ENCODE measurements around the gene PITRM1.
"Not testable (repeated sequence)": the region's sequence is repeated elsewhere in the genome, so short reads cannot be mapped to it uniquely, and the experiment has no call there.

The PITRM1 gene

GRCh38 chr10:3187229-3187628, 14.6 kb upstream of the PITRM1 start:
- H3K9me3 Mint-ChIP-seq (ENCODE audit: low read depth); H3K36me3 Mint-ChIP-seq; H3K27ac Mint-ChIP-seq; H3K4me3 Mint-ChIP-seq; H3K27me3 Mint-ChIP-seq: not testable (repeated sequence)
- peaks cover 21% of the 10 kb centered on the region for H3K4me1 Mint-ChIP-seq (ENCODE audit: low read depth)

DNA sequence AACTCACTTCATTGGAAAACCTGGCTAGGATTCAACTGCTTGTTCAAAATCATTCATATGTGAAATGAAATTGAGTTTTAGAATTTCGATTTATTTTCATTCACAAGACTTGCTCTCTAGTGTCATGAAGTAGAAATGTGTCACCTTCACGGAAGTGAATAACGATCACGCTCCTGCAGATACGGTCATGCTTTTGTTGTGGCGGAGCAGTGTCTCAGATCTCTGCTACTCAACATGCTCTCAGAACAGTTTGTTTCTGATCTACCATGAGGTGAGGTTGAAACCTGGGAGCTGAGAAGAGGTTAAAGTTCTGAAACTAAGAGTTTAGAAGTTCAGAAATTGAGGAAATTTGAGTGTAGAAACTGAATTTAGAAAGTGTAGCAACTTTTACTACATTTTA, 13.8 kb upstream of the PITRM1 start:
- Mint-ChIP-seq H3K4me3 (peak overlapping the region; percentile 73), H3K27me3 (peaks cover 1% of the 10 kb centered on the region), H3K36me3 (no peaks in the 10 kb centered on the region), H3K4me1 (ENCODE audit: low read depth) (peaks cover 21% of the 10 kb centered on the region), H3K9me3 (ENCODE audit: low read depth) (no peaks in the 10 kb centered on the region), H3K27ac (peak overlapping the region; percentile 87)

DNA sequence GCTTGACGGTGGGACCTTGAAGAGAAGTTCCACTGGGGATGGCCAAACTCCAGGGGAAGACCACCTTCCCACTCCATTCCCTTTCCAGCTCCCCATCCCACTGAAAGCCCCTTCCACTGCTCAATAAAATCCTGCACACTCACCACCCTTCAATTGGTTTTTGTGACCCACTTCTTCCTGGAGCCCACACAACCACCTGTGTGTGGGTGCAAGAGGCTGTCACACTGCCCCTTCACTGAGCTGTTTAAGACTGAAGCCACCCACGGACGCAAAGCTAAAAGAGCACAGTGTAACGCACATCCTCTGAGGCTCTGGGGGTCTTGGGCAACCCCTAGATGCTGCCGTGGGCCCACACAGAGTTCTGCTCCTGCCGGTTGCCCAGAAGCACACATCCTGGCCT, 12.8 kb upstream of the PITRM1 start:
- Mint-ChIP-seq H3K9me3 (ENCODE audit: low read depth) (no peaks in the 10 kb centered on the region), H3K4me1 (ENCODE audit: low read depth) (peaks cover 21% of the 10 kb centered on the region), H3K36me3 (no peaks in the 10 kb centered on the region), H3K27ac (no peak overlapping the region), H3K4me3 (peak overlapping the region; percentile 7), H3K27me3 (no peaks in the 10 kb centered on the region)

- Mint-ChIP-seq H3K36me3 (no peaks in the 10 kb centered on the region), H3K27me3 (no peaks in the 10 kb centered on the region), H3K4me3 (no peak overlapping the region), H3K9me3 (ENCODE audit: low read depth) (no peaks in the 10 kb centered on the region), H3K27ac (no peak overlapping the region), H3K4me1 (ENCODE audit: low read depth) (peaks cover 7% of the 10 kb centered on the region)
Measured at GRCh38 chr10:3180355-3181025, 7.9 kb upstream of the PITRM1 start.

- Mint-ChIP-seq H3K4me3 (no peak overlapping the region), H3K9me3 (ENCODE audit: low read depth) (no peaks in the 10 kb centered on the region), H3K27ac (no peak overlapping the region), H3K36me3 (no peaks in the 10 kb centered on the region), H3K4me1 (ENCODE audit: low read depth) (no peaks in the 10 kb centered on the region), H3K27me3 (no peaks in the 10 kb centered on the region)
Measured at GRCh38 chr10:3179174-3179573, 6.6 kb upstream of the PITRM1 start.

- Mint-ChIP-seq H3K9me3 (ENCODE audit: low read depth) (no peaks in the 10 kb centered on the region), H3K27ac (no peak overlapping the region), H3K27me3 (no peaks in the 10 kb centered on the region), H3K4me3 (no peak overlapping the region), H3K36me3 (no peaks in the 10 kb centered on the region), H3K4me1 (ENCODE audit: low read depth) (peaks cover 1% of the 10 kb centered on the region)
Measured at GRCh38 chr10:3178042-3178441, 5.5 kb upstream of the PITRM1 start.

GRCh38 chr10:3173171-3173878, 743 bp upstream of the PITRM1 start:
- Mint-ChIP-seq H3K4me1 (ENCODE audit: low read depth) (peaks cover 29% of the 10 kb centered on the region), H3K27ac (peak overlapping the region; percentile 67), H3K36me3 (peaks cover 4% of the 10 kb centered on the region), H3K27me3 (no peaks in the 10 kb centered on the region), H3K4me3 (peak overlapping the region; percentile 94), H3K9me3 (ENCODE audit: low read depth) (no peaks in the 10 kb centered on the region)

- Mint-ChIP-seq H3K36me3 (peaks cover 6% of the 10 kb centered on the region), H3K4me3 (peak overlapping the region; percentile 94), H3K27ac (peak overlapping the region; percentile 95), H3K9me3 (ENCODE audit: low read depth) (no peaks in the 10 kb centered on the region), H3K27me3 (no peaks in the 10 kb centered on the region), H3K4me1 (ENCODE audit: low read depth) (peaks cover 29% of the 10 kb centered on the region)
Measured at GRCh38 chr10:3172081-3172445, 519 bp downstream of the PITRM1 start.

GRCh38 chr10:3171488-3171887, 1.1 kb downstream of the PITRM1 start:
- not testable (repeated sequence) for H3K9me3 Mint-ChIP-seq (ENCODE audit: low read depth); H3K27me3 Mint-ChIP-seq; H3K36me3 Mint-ChIP-seq
- Mint-ChIP-seq H3K4me1 (ENCODE audit: low read depth) (peaks cover 29% of the 10 kb centered on the region), H3K27ac (peak overlapping the region; percentile 95), H3K4me3 (peak overlapping the region; percentile 94)

GRCh38 chr10:3169673-3170072, 2.9 kb downstream of the PITRM1 start:
- H3K36me3 Mint-ChIP-seq: peaks cover 13% of the 10 kb centered on the region
- H3K4me3 Mint-ChIP-seq: no peak overlapping the region
- no peak overlapping the region for H3K27ac Mint-ChIP-seq
- no peaks in the 10 kb centered on the region for H3K9me3 Mint-ChIP-seq (ENCODE audit: low read depth)
- H3K27me3 Mint-ChIP-seq: no peaks in the 10 kb centered on the region
- peaks cover 29% of the 10 kb centered on the region for H3K4me1 Mint-ChIP-seq (ENCODE audit: low read depth)

DNA sequence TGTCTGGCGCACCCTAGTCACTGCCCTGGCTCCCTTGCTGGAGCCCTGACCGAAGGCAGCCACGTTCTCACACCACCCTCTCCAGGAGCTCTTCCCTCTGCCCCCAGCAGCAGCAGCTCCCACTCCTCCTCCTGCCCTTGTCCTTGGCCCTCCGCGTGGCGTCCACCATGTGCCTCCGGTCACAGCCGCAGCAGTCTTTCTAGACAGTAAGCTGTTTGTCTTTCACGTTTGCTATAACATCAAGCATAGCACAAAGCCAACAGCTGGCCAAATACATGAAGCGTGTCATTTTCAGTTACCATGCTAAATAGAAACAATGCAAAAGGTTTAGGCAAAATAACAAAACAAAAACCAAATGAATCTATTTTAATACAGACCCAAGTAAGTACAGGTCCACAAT, 3.3 kb downstream of the PITRM1 start:
- peak overlapping the region; percentile 12 for H3K4me3 Mint-ChIP-seq
- H3K36me3 Mint-ChIP-seq: peaks cover 13% of the 10 kb centered on the region
- H3K9me3 Mint-ChIP-seq (ENCODE audit: low read depth): no peaks in the 10 kb centered on the region
- H3K27me3 Mint-ChIP-seq: no peaks in the 10 kb centered on the region
- no peak overlapping the region for H3K27ac Mint-ChIP-seq
- H3K4me1 Mint-ChIP-seq (ENCODE audit: low read depth): peaks cover 29% of the 10 kb centered on the region

- Mint-ChIP-seq H3K36me3 (peaks cover 14% of the 10 kb centered on the region), H3K27ac (no peak overlapping the region), H3K4me1 (ENCODE audit: low read depth) (peaks cover 26% of the 10 kb centered on the region), H3K27me3 (no peaks in the 10 kb centered on the region), H3K4me3 (no peak overlapping the region), H3K9me3 (ENCODE audit: low read depth) (no peaks in the 10 kb centered on the region)
Measured at GRCh38 chr10:3167611-3168330, 4.8 kb downstream of the PITRM1 start.

- Mint-ChIP-seq H3K9me3 (ENCODE audit: low read depth) (no peaks in the 10 kb centered on the region), H3K4me3 (no peak overlapping the region), H3K4me1 (ENCODE audit: low read depth) (peaks cover 21% of the 10 kb centered on the region), H3K36me3 (peaks cover 15% of the 10 kb centered on the region), H3K27ac (no peak overlapping the region), H3K27me3 (no peaks in the 10 kb centered on the region)
Measured at GRCh38 chr10:3166496-3167290, 5.9 kb downstream of the PITRM1 start.

DNA sequence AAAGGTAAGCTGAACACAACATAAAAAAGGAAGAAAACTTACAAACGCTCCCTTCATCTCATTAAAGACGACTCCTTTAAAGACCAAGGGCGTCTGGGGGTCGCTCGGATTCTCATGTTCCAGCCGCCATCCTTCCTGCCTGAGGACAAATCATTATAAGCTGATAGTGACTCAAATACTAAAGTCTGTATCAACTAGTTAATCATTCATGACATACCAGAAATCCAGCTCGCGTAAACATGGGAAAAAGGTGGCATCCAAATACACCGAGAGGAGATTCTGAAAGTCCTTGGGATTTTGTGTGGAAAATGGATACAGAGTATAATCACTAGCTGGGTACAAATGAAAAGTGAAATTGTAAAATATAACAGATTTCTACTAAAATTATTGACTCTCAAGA, 7.4 kb downstream of the PITRM1 start:
- Mint-ChIP-seq H3K36me3 (peaks cover 15% of the 10 kb centered on the region), H3K4me1 (ENCODE audit: low read depth) (peaks cover 10% of the 10 kb centered on the region), H3K4me3 (no peak overlapping the region), H3K27me3 (no peaks in the 10 kb centered on the region), H3K9me3 (ENCODE audit: low read depth) (no peaks in the 10 kb centered on the region), H3K27ac (no peak overlapping the region)

DNA sequence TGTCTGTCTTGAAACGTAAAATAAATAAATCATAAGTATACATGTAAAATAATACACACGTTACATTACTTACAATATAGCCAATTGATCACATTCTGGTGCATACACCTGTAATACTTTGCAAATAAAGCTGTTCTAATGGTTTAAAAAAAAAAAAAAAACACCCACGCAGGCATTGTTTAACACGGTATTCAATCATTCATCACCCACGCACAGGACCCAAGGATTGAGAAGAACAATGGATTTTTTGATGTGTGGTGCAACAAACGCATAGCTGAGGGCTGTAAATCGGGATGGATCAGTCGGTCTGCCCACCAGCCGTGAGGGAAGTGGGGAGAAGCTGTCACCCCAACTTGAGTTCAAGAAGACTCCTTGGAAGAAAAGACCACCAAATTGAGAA, 8.7 kb downstream of the PITRM1 start:
- H3K27ac Mint-ChIP-seq: no peak overlapping the region
- no peak overlapping the region for H3K4me3 Mint-ChIP-seq
- no peaks in the 10 kb centered on the region for H3K9me3 Mint-ChIP-seq (ENCODE audit: low read depth)
- H3K27me3 Mint-ChIP-seq: no peaks in the 10 kb centered on the region
- peaks cover 5% of the 10 kb centered on the region for H3K4me1 Mint-ChIP-seq (ENCODE audit: low read depth)
- H3K36me3 Mint-ChIP-seq: peaks cover 14% of the 10 kb centered on the region

All from activated naive CD8-positive, alpha-beta T cell (primary cell).